GM12878 (cell line): ENCODE data around the gene RARRES2. TPM values are rescaled to one million over a fixed set of nuclear protein-coding genes. Genes with fewer than 3 reads are reported as not detected.

Source experiments
- ATAC-seq: fragments of 200-7000 bp; cut with Tn5 transposase; 3 replicates; pipeline ENCODE4 v1.9.1; 2020; ENCODE audit warnings: mild to moderate bottlenecking, moderate library complexity
- BruUV-seq: library from RNA; stranded (reverse); fragments of 400-500 nt; replicated peaks from 2 replicates; lab custom pipeline; 2021; lab: Mats Ljungman, UMichigan
- CTCF ChIA-PET: fragments of 300-600 bp; sonication (Branson Sonifier 250); formaldehyde crosslinking; extraction: SDS; loops from one replicate; lab custom pipeline; 2021; ENCODE audit warnings: inconsistent platforms; lab: Yijun Ruan, JAX
- POLR2A ChIA-PET: fragments of 350-600 bp; formaldehyde crosslinking; extraction: SDS; loops from one replicate; lab custom pipeline; 2021; ENCODE audit warnings: inconsistent platforms; lab: Charles Lee
- RAD21 ChIA-PET: fragments of 300-600 bp; sonication (Branson Sonifier 250); formaldehyde crosslinking; loops from one replicate; lab custom pipeline; 2023; ENCODE audit warnings: antibody characterized with exemption; ENCODE audit not compliant: unreplicated experiment; lab: Charles Lee
- SMC1A ChIA-PET: fragments of 300-600 bp; sonication (Branson Sonifier 250); formaldehyde crosslinking; loops from one replicate; lab custom pipeline; 2023; ENCODE audit not compliant: unreplicated experiment, uncharacterized antibody; lab: Charles Lee
- DNase-seq: peaks from one replicate; pipeline ENCODE4 v3.0.0-alpha.2; 2011; ENCODE audit warnings: low read depth, low spot score
- FAIRE-seq: peaks from 3 replicates; lab custom pipeline; 2011; peaks lifted over from hg19 to GRCh38; lab: Jason Lieb, UNC
- H2AFZ ChIP-seq: 2 replicates; pipeline ENCODE4 v1.6.0; 2011; ENCODE audit warnings: low read depth, low read length, control low read depth; ENCODE audit not compliant: control insufficient read depth
- H3K27ac ChIP-seq: 2 replicates; pipeline ENCODE4 v1.5.1; 2011; ENCODE audit warnings: control low read depth; ENCODE audit not compliant: control insufficient read depth, insufficient read depth
- H3K27me3 ChIP-seq, 2 experiments: replicated peaks in 1 of 2; 2 replicates each; pipeline versions ENCODE4 v1.6.0 to v1.6.1; 2011; ENCODE audit warnings: low read length in 1 of 2; ENCODE audit not compliant: control insufficient read depth in 2 of 2, insufficient read depth in 2 of 2
- H3K36me3 ChIP-seq, 2 experiments: 2 replicates each; pipeline ENCODE4 v1.5.1; 2011; ENCODE audit warnings: low read length in 1 of 2; ENCODE audit not compliant: control insufficient read depth in 2 of 2, insufficient read depth in 2 of 2
- H3K4me1 ChIP-seq: 2 replicates; pipeline ENCODE4 v1.6.1; 2011; ENCODE audit warnings: mild to moderate bottlenecking, low read length, moderate library complexity, mixed read lengths; ENCODE audit not compliant: control insufficient read depth, insufficient read depth
- H3K4me2 ChIP-seq: 2 replicates; pipeline ENCODE4 v1.6.0; 2011; ENCODE audit warnings: control low read depth; ENCODE audit not compliant: control insufficient read depth, insufficient read depth
- H3K4me3 ChIP-seq: fragments of 200-600 bp; sonication (generic); 2 replicates; pipeline ENCODE4 v1.5.1; 2016
- H3K79me2 ChIP-seq: 2 replicates; pipeline ENCODE4 v1.6.0; 2011; ENCODE audit warnings: low read length; ENCODE audit not compliant: control insufficient read depth, insufficient read depth
- H3K9ac ChIP-seq: 2 replicates; pipeline ENCODE4 v1.8.0; 2011; ENCODE audit warnings: low read length, control low read depth, mixed read lengths; ENCODE audit not compliant: control insufficient read depth, insufficient read depth
- H3K9me3 ChIP-seq: replicated peaks from 3 replicates; pipeline ENCODE4 v1.5.1; 2011; ENCODE audit warnings: mild to moderate bottlenecking, low read length; ENCODE audit not compliant: control insufficient read depth, insufficient read depth
- H4K20me1 ChIP-seq: 2 replicates; pipeline ENCODE4 v1.6.0; 2011; ENCODE audit not compliant: control insufficient read depth, insufficient read depth
- BHLHE40 ChIP-seq, 2 experiments: fragments of 450-650 bp in 1 of 2; IDR thresholded peaks; 2 replicates each; pipeline ENCODE4 v1.6.1; 2011 to 2017; ENCODE audit warnings: low read depth in 2 of 2, borderline replicate concordance in 1 of 2, improper control_type of control experiment in 1 of 2, low read length in 1 of 2, mild to moderate bottlenecking in 1 of 2
- CBX5 ChIP-seq: sonication (generic); IDR thresholded peaks from 2 replicates; pipeline ENCODE4 v1.6.1; 2016; ENCODE audit warnings: low read depth, moderate library complexity, mild to moderate bottlenecking, inconsistent platforms
- EP300 ChIP-seq, 2 experiments: fragments of 150-350 bp in 1 of 2; IDR thresholded peaks; 2 replicates each; pipeline ENCODE4 v1.6.1; 2011 to 2012; ENCODE audit warnings: low read depth in 2 of 2, low read length in 2 of 2, borderline replicate concordance in 1 of 2, improper control_type of control experiment in 1 of 2, inconsistent platforms in 1 of 2; ENCODE audit not compliant: control insufficient read depth in 1 of 2
- IRF4 ChIP-seq: IDR thresholded peaks from 2 replicates; pipeline ENCODE4 v1.6.1; 2011; ENCODE audit warnings: low read depth, low read length
- JUNB ChIP-seq: IDR thresholded peaks from 2 replicates; pipeline ENCODE4 v1.6.1; 2016; ENCODE audit warnings: antibody characterized with exemption, mild to moderate bottlenecking
- MEF2B ChIP-seq: fragments of 450-650 bp; IDR thresholded peaks from 2 replicates; pipeline ENCODE4 v1.6.1; 2018; ENCODE audit warnings: mild to moderate bottlenecking, moderate library complexity; ENCODE audit not compliant: partially characterized antibody, poor library complexity, severe bottlenecking
- MYB ChIP-seq: fragments of 150-350 bp; IDR thresholded peaks from 2 replicates; pipeline ENCODE4 v1.6.1; 2014; ENCODE audit warnings: mild to moderate bottlenecking, low read depth, low read length, borderline replicate concordance
- POU2F2 ChIP-seq: IDR thresholded peaks from 3 replicates; pipeline ENCODE4 v1.6.1; 2011; ENCODE audit warnings: low read depth, mild to moderate bottlenecking, low read length, borderline replicate concordance
- RELA ChIP-seq: fragments of 450-650 bp; IDR thresholded peaks from 2 replicates; pipeline ENCODE4 v1.8.0; 2014; ENCODE audit warnings: borderline replicate concordance; ENCODE audit not compliant: partially characterized antibody
- REST ChIP-seq: IDR thresholded peaks from 2 replicates; pipeline ENCODE4 v1.6.1; 2012; ENCODE audit warnings: mild to moderate bottlenecking, low read depth, low read length
- SREBF1 ChIP-seq: IDR thresholded peaks from 2 replicates; pipeline ENCODE4 v1.6.1; 2012; ENCODE audit warnings: mild to moderate bottlenecking, low read length
- SRF ChIP-seq, 2 experiments: IDR thresholded peaks; 2 replicates each; pipeline ENCODE4 v1.6.1; 2011; ENCODE audit warnings: low read depth in 2 of 2, low read length in 2 of 2, mild to moderate bottlenecking in 1 of 2, moderate library complexity in 1 of 2
- ZBTB11 ChIP-seq: fragments of 450-650 bp; formaldehyde crosslinking; IDR thresholded peaks from 2 replicates; pipeline ENCODE4 v1.5.0; 2022; ENCODE audit warnings: mild to moderate bottlenecking, missing genetic modification characterization
- ZNF207 ChIP-seq: fragments of 450-650 bp; IDR thresholded peaks from 2 replicates; pipeline ENCODE4 v1.6.1; 2014; ENCODE audit warnings: antibody characterized with exemption, mild to moderate bottlenecking, borderline replicate concordance
- ZNF622 ChIP-seq: fragments of 450-650 bp; IDR thresholded peaks from 2 replicates; pipeline ENCODE4 v1.6.1; 2017; ENCODE audit warnings: mild to moderate bottlenecking, inconsistent platforms
- WGBS: methylation state at CpG from one replicate; pipeline ENCODE4 v1.1.6; 2016; ENCODE audit warnings: low lambda C conversion rate; ENCODE audit not compliant: insufficient replicate concordance, insufficient coverage; ENCODE audit errors: missing lambda C conversion rate; 5-methylcytosine and 5-hydroxymethylcytosine counted together
- in situ Hi-C: fragments of 300-500 bp; cut with MboI; formaldehyde crosslinking; loops from 9 replicates; pipeline ENCODE4 v1.14.3; 2018; ENCODE audit warnings: mixed read lengths
- intact Hi-C: fragments of 100-400 bp; cut with micrococcal nuclease; formaldehyde crosslinking; loops from one replicate; pipeline ENCODE4 v1.14.2; 2022; ENCODE audit not compliant: unreplicated experiment
- polyA plus RNA-seq, 11 experiments: library from polyadenylated mRNA; depleted of rRNA in 4 of 11; unstranded in 6 of 11; stranded (reverse) in 5 of 11; fragments of >200 nt; fragmentation: Nextera tagmentation in 4 of 11; fragmentation: Illumina TruSeq in 1 of 11; extraction: Ambion mirVana in 4 of 11; extraction: Trizol in 1 of 11; gene quantifications; 1 replicate in 1 of 11; 2 replicates in 10 of 11; pipeline versions ENCODE4 v1.2.1 to v1.2.3, GENCODE V29; 2011 to 2016; ENCODE audit warnings: inconsistent platforms in 2 of 11, missing spikeins in 2 of 11, low read depth in 1 of 11
- total RNA-seq, 4 experiments: library from RNA; depleted of rRNA in 3 of 4; stranded (reverse); fragments of >200 nt in 3 of 4; fragmentation: Illumina TruSeq in 1 of 4; extraction: Trizol in 1 of 4; gene quantifications; 2 replicates each; pipeline versions ENCODE4 v1.2.1 to v1.2.3, GENCODE V29; 2013 to 2021

RARRES2 gene
- total and polyA plus RNA-seq, 10 of the 15 experiments (the other 5 are each of a cell fraction or from before 2014, with no cell fraction given) = 0.13 to 2.2 (median 0.40) TPM; not detected in 3

- intact Hi-C loops = loop anchor here (5.0 kb wide), 1 partner anchor 291 kb away; no protein-coding TSS in a partner anchor
- TF ChIP-seq POU2F2 (no peak), REST (no peak), BHLHE40 (IDR thresholded peaks at IDR 0.05; ENCODE audit: borderline replicate concordance in 1 of 2, low read depth in 2 of 2, low read length in 1 of 2) (peak; percentile 17 to 53; a peak in 2 of 4 replicates), MYB (no peak), RELA (no peak), IRF4 (no peak), CBX5 (no peak), ZNF622 (no peak), SRF (IDR thresholded peaks at IDR 0.05; ENCODE audit: low read depth in 2 of 2, low read length in 2 of 2) (no peak), SREBF1 (no peak), MEF2B (peak; percentile 64), ZNF207 (no peak), EP300 (IDR thresholded peaks at IDR 0.05; ENCODE audit: borderline replicate concordance in 1 of 2, control insufficient read depth in 1 of 2, low read depth in 2 of 2, low read length in 2 of 2) (peak in 1 of 2 experiments; percentile 50; a peak in 1 of 4 replicates), ZBTB11 (no peak), JUNB (no peak)
These were observed 34.5 kb upstream of the RARRES2 start for GRCh38 chr7:150375662-150376521.

More at GRCh38 chr7:150375662-150376521, 34.5 kb upstream of the RARRES2 start:
- Histone ChIP-seq H3K79me2 (peaks cover 57% of the 10 kb centered on the region), H3K4me3 (no peak overlapping the region), H3K9me3 (no peaks in the 10 kb centered on the region), H4K20me1 (no peaks in the 10 kb centered on the region; the same call in 1 of the 2 replicates), H3K36me3 (peaks cover 11 to 17% of the 10 kb centered on the region in 2 experiments; a peak in 3 of 4 replicates), H3K27ac (peak overlapping the region; percentile 97), H3K27me3 (no peaks in the 10 kb centered on the region), H2AFZ (no peak overlapping the region), H3K4me1 (peaks cover 54% of the 10 kb centered on the region), H3K4me2 (peak overlapping the region; percentile 60), H3K9ac (peak overlapping the region; percentile 14; the same call in 1 of the 2 replicates)
- ChIA-PET SMC1A (interaction anchor here (0.8 to 3.0 kb wide), 7 partner anchors 9 to 49 kb away, joined by 3 to 21 read pairs (median 8); a partner anchor contains a TSS), RAD21 (interaction anchor here (1.0 to 2.9 kb wide), 6 partner anchors 9 to 310 kb away, joined by 3 to 15 read pairs (median 4); partner anchors contain the start of gene GIMAP2), CTCF (interaction anchor here (1.5 to 2.1 kb wide), 4 partner anchors 15 to 46 kb away, joined by 3 to 22 read pairs (median 6); a partner anchor contains a TSS), POLR2A (interaction anchor here (0.9 to 6.2 kb wide), 6 partner anchors 10 to 58 kb away, joined by 4 to 89 read pairs (median 8); a partner anchor contains a TSS)
- 39% methylated on average over 10 of the region's 10 CpGs for WGBS
- peak; percentile 70 for FAIRE-seq
- DNase-seq = no peak
- BruUV-seq = no TSS peak
- in situ Hi-C loops = no loop called here
- ATAC-seq = peak; percentile 19
